ENCODE data around the gene SH3BP5L. TPM values are rescaled to one million over a fixed set of nuclear protein-coding genes. Genes with fewer than 3 reads are reported as not detected.
A peak's percentile ranks its signal among the peaks of the same experiment; 100 is the strongest.
"Not testable (repeated sequence)": the region's sequence is repeated elsewhere in the genome, so short reads cannot be mapped to it uniquely, and the experiment has no call there.

The SH3BP5L gene
- total RNA-seq, 1 donor from 2014 or later = 20.0 TPM

DNA sequence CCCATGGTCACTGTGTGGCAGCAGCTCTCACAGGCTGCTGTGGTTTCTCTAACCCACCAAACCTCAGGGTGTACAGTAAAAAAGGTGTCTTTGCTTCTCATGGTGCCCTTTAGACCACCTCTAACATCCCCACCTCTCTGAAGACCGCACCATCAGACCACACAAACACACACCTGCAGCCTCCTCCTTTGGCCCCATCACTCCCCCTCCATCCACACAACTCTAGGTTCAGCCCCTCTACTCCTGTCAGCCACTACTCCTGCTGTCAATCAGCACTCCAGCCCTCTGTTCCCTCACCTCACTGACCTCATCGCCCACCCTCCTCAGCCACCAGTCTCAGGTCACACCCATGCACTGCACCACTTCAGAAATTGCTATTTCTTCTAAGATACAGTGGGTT lies 25.7 kb upstream of the SH3BP5L start:
- DNase-seq (ENCODE audit: low read depth in 2 of 2) = no peak

DNA sequence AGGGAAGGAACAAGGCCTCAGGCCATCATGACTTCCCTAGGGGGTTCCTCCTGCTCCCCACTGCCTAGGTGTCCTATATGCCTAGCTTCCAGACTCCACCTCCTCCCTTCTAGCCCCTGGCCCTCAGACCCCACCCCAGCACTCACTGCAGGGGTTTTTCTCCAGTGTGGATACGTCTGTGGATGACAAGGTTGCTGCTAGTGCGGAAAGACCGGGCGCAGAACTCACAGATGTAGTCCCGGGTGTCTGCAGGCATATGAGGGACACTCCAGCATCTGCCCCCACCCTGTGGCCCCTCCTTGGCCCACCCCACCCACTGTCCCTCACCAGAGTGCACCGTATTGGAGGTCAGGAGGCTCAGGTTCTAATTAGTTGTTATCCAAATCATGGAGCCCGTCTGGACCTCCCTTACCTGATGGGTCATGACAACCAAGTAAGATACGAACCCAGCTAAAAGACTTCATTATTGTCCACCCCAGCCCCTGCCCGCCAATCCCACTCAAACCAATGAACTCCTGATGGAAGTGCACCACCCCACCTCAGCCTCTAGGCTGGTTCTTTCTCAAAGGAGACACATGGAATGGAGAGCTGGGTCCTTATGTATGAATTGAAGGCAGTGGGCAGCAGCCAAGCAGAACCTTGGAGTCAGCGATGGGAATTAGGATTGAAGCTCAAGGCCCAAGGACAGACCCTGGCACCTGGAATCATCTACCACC lies 25.0 kb upstream of the SH3BP5L start:
- DNase-seq (ENCODE audit: low read depth in 2 of 2) = no peak

DNA sequence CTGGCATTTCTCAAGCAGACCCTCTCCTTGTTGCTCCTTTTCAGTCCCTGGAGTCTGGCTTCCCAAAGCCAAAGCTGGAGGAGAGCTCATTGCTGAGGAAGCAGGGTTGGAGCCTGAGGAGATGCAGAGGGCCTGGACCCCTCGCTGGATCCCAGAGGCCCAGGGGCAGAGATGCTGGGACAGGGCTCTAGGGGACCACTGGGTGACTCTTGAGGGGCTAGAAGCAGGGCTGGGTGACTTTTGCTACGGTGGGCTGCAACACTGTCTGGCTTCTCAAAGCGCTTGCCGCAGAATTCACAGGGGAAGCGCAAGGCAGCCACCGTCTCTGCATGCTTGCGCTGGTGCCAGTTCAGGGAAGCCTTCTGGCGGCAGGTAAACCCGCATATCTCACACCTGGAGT lies 24.4 kb upstream of the SH3BP5L start:
- DNase-seq (ENCODE audit: low read depth in 2 of 2) = no peak

DNA sequence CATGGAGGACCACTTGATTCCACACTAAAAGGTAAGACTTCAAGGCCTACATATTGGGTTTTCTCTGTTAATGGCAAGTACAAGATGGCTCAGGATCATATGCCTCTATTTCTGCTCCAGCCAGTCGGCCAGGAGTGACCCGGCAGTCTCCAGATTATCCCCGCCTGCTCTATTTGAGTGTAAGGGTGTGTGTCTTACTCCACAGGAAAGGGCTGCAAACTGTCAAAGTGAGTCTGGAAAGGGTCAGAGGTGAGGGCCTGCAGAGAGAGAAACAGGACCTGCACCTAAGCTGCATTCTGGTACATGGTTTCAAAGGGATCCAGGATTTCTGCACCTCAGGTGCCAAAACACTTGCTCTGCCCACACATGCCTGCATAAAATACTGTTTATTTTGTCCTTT lies 23.9 kb upstream of the SH3BP5L start:
- DNase-seq (ENCODE audit: low read depth in 2 of 2) = no peak

DNA sequence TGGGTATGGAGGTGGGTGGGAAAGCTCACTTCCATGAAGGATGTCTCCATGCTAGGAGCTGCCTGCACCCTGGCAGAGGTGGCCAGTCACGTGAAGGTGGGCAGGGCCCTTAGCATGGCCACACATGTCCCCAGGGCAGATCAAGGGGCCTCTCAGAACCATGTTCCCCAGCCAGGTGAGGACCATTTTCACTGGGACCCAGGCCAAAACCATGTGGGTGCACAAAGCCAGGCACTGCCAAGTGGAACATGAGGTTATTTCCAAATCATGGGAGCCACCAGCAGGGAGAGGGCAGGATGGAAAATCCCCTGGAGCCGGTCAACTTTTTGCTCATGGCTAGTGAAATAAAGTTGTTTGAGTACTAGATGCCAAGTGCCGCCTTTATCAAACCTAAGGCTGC lies 23.4 kb upstream of the SH3BP5L start:
- no peak for DNase-seq (ENCODE audit: low read depth in 2 of 2)

DNA sequence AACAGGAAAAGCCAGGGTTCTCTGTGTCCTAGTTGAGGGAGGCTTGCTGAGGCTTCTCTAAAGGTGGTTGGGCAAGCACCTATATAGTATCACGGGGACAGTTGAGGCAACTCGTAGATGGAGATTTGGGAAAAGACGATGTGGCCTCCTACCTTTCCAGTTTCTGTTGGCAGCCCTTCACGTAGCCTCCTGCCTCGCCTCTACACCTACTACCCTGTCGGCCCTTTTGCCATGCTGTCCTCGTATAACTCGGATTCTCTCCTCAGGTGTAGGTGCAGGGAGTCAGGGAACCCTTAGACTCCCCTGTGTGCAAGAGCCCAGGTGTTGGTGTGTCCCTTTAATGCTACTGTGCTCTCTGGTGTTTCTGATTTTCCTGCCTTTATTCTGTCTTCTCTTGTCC lies 22.9 kb upstream of the SH3BP5L start:
- DNase-seq (ENCODE audit: low read depth in 2 of 2) = no peak

DNA sequence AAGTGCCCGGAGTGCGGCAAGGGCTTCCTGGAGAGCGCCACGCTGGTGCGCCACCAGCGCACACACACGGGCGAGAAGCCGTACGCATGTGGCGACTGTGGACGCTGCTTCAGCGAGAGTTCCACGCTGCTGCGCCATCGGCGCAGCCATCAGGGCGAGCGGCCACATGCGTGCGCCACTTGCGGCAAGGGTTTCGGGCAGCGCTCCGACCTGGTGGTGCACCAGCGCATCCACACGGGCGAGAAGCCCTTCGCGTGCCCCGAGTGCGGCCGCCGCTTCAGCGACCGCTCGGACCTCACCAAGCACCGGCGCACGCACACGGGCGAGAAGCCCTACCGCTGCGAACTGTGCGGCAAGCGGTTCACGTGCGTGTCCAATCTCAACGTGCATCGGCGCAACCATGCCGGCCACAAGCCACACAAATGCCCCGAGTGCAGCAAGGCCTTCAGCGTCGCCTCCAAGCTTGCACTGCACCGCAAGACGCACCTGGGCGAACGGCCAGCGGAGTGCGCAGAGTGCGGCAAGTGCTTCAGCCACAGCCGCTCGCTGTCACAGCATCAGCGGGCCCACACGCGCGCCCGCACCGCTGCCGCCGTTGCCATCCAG lies 22.3 kb upstream of the SH3BP5L start:
- no peak for DNase-seq (ENCODE audit: low read depth in 2 of 2)

DNA sequence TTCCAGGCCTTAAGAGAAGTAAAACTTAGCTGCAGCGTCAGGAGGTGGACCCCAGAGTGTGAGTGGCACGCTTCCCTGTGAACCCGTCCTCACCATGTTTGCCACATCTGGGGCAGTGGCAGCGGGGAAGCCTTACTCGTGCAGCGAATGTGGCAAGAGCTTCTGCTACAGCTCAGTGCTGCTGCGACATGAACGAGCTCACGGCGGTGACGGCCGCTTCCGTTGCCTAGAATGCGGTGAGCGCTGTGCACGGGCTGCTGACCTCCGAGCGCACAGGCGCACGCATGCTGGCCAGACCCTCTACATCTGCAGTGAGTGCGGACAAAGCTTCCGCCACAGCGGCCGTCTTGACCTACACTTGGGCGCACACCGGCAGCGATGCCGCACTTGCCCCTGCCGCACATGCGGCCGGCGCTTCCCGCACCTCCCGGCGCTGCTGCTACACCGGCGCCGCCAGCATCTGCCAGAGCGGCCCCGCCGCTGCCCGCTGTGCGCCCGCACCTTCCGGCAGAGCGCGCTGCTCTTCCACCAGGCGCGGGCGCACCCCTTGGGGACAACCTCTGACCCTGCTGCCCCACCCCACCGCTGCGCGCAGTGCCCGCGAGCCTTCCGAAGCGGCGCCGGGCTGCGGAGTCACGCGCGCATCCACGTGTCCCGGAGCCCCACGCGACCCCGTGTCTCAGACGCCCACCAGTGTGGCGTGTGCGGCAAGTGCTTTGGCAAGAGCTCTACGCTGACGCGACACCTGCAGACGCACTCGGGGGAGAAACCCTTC lies 21.7 kb upstream of the SH3BP5L start:
- DNase-seq (ENCODE audit: low read depth in 2 of 2) = no peak

DNA sequence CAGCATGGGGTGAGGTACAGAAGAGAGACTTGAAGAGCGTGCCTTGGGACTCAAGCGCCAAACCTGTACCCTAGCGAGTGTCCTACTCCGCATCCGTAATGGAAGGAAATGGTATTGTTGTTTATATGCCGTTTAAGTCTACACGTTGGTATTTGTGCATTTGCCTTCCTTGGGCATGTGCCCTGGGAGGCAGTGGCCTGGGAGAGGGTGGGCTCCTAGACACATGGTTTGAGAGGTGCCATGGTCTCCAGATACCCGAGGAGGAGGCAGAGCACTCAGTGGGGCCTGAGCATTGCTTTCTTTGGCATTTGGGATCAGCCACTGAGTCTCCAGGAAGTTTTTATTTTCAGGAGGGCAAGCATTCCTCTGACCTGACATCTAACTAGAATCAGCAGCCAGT lies 18.8 kb upstream of the SH3BP5L start:
- no peak for DNase-seq (ENCODE audit: low read depth in 2 of 2)

DNA sequence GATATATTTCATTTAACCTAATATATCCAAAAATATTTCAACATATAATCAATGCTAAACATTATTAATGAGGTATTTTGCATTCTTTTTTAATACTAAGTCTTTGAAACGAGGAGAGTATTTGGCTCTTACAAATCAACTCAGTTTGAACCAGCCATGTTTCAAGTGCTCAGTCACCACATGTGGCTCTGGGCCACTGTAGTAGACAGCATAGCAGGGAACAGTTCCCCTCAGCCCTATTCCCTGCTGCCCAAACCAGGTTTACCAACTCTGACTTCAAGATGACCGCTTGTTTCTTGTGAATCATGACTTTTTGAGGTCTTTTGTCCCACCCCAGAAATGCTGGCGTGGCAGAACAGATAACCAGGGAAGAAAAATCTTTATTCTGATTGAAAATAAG lies 18.0 kb upstream of the SH3BP5L start:
- no peak for DNase-seq (ENCODE audit: low read depth in 2 of 2)

DNA sequence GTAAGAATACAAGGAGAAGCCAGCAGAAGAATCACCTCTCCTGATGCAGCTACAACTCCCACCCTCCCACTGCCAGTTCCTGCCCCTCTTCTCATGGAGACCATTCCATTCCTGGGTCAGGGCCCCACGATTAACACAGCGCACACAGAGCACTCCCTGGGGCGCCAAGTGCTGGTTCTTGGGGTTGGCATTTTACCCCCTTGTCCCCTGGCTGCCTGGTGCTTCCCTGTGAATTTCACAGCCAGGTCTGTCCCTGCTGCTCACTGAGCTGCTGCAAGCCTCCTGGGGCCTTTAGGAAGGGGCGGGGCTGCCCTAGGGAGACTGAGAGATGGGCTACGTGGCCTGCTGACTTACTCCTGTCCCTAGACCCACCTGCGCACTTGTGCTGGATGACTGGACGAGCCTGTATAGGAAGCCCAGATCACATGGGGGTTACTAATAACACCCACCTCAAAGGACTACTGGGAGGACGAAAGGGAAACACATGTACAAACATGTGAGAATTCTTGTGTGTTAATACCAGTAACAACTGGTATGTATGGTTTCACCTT lies 17.1 kb upstream of the SH3BP5L start:
- no peak for DNase-seq (ENCODE audit: low read depth in 2 of 2)

DNA sequence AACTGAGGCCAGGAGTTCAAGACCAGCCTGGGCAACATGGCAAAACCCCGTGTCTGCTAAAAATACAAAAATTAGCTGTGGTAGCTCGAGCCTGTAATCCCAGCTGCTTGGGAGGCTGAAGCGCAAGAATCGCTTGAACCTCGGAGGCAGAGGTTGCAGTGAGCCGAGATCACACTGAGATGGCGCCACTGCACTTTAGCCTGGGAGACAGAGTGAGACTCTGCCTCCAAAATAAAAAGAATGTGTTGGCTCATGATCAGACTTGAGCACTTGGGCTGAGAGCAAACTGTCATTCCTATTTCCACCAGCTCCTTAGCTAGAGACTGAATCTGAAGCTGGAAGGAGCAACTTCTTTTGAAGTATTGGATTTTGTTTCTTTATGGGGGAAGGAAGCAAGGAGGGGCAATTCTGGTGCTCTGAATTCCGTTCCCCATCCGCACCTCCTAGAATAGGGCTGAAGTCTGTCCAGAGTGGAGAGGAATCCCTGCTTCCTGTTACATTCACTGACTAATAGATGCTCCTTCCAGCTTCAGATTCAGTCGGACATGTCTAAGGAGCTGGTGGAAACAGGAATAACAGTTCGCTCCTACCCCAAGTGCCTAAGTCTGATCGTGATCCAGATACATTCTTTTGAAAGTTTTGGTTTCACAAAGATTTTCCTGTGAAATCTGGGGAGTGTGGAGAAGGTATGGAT lies 16.1 kb upstream of the SH3BP5L start:
- DNase-seq (ENCODE audit: low read depth in 2 of 2) = peak; percentile 50 to 55

DNA sequence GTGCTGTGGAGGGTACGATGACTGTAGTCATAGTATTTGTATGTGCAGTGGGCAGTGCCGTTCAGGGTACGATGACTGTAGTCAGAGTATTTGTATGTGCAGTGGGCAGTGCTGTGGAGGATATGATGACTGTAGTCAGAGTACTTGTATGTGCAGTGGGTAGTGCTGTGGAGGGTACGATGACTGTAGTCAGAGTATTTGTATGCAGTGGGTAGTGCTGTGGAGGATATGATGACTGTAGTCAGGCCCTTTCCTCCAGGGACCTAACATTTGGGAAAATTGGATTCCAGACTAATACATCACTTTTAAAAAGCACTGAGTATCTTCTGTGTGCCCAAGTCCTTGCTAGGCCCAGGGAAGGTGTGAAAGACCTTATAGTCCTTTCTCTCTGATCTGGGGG lies 15.2 kb upstream of the SH3BP5L start:
- DNase-seq (ENCODE audit: low read depth in 2 of 2) = no peak

DNA sequence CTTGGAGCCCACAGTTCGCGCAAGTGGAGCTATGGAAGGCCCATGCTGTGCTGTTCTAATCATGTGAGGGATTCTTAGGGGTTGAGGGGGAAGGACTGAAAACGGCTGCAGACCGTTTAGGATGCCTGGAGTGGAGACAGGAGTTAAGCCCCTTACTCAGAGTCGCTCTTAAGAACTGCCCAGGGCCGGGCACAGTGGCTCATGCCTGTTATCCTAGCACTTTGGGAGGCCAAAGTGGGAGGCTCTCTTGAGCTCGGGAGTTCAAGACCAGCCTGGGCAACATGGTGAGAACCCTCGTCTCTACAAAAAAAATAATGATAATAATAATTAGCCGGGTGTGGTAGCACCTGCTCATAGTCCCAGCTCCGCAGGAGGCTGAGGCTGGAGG lies 13.4 kb upstream of the SH3BP5L start:
- no peak for DNase-seq (ENCODE audit: low read depth in 2 of 2)

DNA sequence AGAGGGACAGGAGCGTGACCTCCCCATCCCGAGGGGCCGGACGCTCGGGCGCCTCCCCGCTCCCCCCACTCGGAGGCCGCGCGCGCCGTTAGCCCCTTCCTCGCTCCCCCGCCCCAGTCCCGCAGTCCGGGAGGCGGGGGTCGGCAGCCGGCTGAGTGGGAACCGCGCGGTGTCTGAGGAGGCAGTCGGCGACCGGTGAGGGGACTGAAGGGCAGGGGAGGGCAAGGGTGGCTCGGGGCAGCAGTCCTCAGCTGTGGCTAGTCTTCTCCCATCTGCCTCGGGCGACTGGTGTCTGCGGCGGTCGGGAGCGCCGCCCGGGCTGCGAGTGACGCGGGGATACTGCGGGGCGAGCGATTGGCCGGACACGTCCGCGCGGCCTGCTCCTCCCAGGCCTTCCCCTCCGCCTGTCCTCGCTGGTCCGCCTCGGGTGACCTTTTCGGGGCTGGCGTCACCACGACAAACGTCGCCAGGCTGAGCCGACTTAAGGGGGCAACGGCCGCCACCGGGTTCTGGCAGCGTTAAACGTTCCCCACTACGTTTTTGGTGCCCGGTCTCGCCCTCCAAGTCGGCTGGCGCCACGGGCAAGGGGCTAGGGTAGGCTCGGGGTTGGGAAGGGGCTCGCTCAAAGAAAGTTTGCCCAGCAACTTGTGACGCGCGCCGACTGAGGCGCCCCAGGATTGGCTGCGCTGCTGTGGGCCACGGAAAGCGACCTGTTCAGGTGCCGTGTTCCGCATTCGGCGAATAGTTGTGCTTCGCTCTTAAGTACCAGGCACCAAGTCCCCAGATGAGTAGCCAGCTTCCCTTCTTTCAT lies 12.8 kb upstream of the SH3BP5L start:
- DNase-seq (ENCODE audit: low read depth in 2 of 2) = peak; percentile 93 to 94

DNA sequence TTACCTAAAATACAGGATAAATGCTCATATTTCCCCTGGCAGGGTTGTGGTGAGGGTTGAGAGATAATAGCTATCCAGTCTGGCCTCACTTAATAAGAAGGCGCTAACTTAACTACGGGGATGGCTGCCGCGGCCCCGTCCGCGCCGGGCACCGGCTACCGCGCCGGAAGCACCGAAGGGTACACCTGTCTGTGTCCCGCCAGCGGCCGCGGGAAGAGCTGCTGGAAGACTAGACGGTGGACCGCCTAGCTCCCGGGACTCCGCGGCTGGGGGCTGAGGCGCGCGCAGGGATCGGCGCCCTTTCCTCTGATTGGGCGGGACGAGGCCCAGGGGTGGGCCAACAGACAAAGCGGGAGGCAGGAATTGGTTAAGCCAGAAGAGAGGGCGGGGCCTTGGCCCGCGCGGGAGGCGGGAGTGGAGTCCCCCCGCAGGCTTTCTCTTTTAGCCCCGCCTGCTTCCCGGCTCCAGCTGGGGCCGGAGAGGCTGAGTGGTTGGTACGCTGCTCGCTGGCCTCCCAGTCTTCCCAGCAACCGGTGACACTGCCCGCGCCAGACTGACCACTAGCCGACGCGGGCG lies 12.2 kb upstream of the SH3BP5L start, which contains the start of gene ZNF672:
ZNF672 (plus strand) TSS at position 444 of the 576 bp plus-strand sequence. CDS start 9,051 bp downstream, outside the sequence.
- DNase-seq (ENCODE audit: low read depth in 2 of 2) = peak; percentile 98

DNA sequence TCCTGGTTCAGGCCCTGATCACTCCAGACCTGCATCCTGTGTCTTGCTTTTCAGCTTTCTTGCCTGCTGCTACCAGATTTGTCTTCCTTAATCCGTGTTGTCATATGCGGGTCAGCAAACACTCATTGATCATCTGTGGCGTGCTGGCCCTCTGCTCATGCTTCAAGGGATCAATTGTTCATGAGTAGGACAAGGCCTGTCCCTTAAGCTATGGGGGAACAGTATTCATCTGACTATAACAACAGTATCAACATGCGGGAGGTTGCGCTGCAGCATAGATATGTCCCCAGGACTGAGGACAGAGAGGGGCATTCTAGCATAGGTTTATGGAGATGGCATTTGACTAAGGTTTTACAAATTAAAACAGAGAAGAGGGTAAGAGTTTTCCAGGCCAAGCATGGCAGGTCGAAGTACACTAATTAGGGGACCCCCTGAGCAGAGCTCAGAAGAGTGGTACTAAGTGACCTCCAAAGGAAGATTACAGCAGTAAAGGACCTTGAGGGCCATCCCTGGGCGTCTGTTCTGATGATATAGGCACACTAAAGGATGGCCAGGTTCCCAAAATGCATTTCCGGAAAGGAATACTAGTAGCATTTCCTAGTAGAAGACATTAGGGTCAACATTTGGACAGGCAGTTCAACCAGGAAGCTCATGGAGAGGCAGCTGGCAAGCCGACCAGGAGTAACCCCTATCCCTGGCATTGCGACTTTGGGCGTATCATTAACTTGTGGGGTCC lies 11.5 kb upstream of the SH3BP5L start:
- DNase-seq (ENCODE audit: low read depth in 2 of 2) = no peak

DNA sequence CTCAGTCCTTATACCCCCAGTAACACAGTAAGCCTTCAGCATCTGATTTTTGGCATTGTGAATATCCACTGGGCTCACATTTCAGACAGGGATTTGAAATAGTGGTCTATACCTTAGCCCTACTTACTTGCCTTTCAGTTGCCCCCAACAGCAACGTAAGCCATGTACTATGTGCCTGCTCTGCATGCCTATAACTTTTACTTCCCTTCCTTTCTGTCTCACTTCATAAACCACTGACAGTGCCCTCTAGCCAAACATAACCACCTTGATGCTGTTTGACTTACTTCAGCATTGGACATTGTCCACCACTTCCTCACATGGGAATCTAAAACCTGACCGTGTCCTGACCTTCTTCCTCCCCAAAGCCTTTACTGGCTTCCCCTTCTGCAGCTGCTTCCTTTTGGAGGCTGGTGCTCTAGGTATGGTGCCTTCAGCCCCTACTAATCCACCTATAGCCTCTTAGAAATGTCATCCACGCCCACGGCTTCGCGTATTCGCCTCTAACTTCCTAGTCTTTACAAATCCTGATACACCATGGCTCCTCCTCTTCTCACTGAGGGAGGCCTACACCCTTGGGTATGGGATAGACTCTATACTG lies 8.7 kb upstream of the SH3BP5L start:
- peak in 1 of 2 donors; percentile 45 for DNase-seq (ENCODE audit: low read depth in 2 of 2)

DNA sequence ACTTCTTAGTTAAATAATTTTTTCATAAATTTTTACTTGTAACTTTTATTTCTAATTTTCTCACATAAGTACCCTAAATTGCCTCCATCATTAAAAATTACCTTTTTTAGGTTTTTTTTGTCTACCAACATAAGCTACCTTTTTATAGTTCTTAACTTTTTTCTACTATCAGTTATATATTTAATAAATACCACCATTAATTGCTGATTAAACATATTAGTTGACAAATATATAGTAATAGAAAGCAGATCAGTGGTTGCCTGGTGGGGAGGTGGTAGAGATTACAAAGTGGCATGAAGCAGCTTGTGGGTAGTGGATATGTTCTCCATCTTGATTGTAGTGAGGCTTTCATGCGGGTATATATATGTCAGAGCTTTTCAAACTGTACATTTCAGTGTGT lies 6.1 kb upstream of the SH3BP5L start:
- no peak for DNase-seq (ENCODE audit: low read depth in 2 of 2)

DNA sequence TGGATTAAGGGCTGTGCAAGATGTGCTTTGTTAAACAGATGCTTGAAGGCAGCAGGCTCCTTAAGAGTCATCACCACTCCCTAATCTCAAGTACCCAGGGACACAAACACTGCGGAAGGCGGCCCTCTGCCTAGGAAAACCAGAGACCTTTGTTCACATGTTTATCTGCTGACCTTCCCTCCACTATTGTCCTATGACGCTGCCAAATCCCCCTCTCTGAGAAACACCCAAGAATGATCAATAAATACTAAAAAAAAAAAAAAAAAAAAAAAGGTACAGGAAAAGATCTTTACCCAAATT lies 5.0 kb upstream of the SH3BP5L start:
- DNase-seq (ENCODE audit: low read depth in 2 of 2) = not testable (repeated sequence)
